ENCODE data around the gene HIC2.
"Not testable (repeated sequence)": the region's sequence is repeated elsewhere in the genome, so short reads cannot be mapped to it uniquely, and the experiment has no call there.

Gene HIC2

GRCh38 chr22:21450858-21451353, 33.7 kb downstream of the HIC2 start:
- DNase-seq: no peak

- no peak for DNase-seq
These were observed 34.7 kb downstream of the HIC2 start for GRCh38 chr22:21451545-21452520.

- DNase-seq: not testable (repeated sequence)
These were observed 35.5 kb downstream of the HIC2 start for GRCh38 chr22:21452666-21453065.

- DNase-seq: not testable (repeated sequence)
These were observed 37.8 kb downstream of the HIC2 start for GRCh38 chr22:21454998-21455333.

GRCh38 chr22:21455334-21456089, 38.3 kb downstream of the HIC2 start:
- no peak for DNase-seq

GRCh38 chr22:21457023-21457787, 40.0 kb downstream of the HIC2 start:
- DNase-seq: no peak

GRCh38 chr22:21462672-21463071, 45.5 kb downstream of the HIC2 start:
- not testable (repeated sequence) for DNase-seq

- not testable (repeated sequence) for DNase-seq
These were observed 50.4 kb downstream of the HIC2 start, which contains the start of gene TMEM191C for GRCh38 chr22:21467337-21468193. Gene TMEM191C, plus strand, starts transcription at chr22:21467387. Its CDS starts 73 bp downstream, at chr22:21467460.

GRCh38 chr22:21468194-21469096, 51.3 kb downstream of the HIC2 start:
- not testable (repeated sequence) for DNase-seq

- not testable (repeated sequence) for DNase-seq
These were observed 52.2 kb downstream of the HIC2 start for GRCh38 chr22:21469097-21469994.

GRCh38 chr22:21472984-21473383, 55.8 kb downstream of the HIC2 start:
- not testable (repeated sequence) for DNase-seq

- not testable (repeated sequence) for DNase-seq
These were observed 56.5 kb downstream of the HIC2 start for GRCh38 chr22:21473664-21474063.

GRCh38 chr22:21484039-21484438, 66.9 kb downstream of the HIC2 start:
- not testable (repeated sequence) for DNase-seq

GRCh38 chr22:21487723-21488122, 70.6 kb downstream of the HIC2 start:
- DNase-seq: not testable (repeated sequence)

GRCh38 chr22:21489149-21489680, 72.0 kb downstream of the HIC2 start:
- DNase-seq: not testable (repeated sequence)

GRCh38 chr22:21490556-21490955, 73.4 kb downstream of the HIC2 start:
- not testable (repeated sequence) for DNase-seq

GRCh38 chr22:21492271-21492670, 75.1 kb downstream of the HIC2 start:
- DNase-seq: not testable (repeated sequence)

GRCh38 chr22:21493789-21494782, 76.9 kb downstream of the HIC2 start:
- DNase-seq: not testable (repeated sequence)

All from NCI-H1417 treated with DMSO at 0.1 percent for 48 hours (cell line).